Left lobe of liver (tissue), 2 donors: Measurements from ENCODE around the gene ANKS4B. TPM values are rescaled to one million over a fixed set of nuclear protein-coding genes. Genes with fewer than 3 reads are reported as not detected.
"Not testable (repeated sequence)": the region's sequence is repeated elsewhere in the genome, so short reads cannot be mapped to it uniquely, and the experiment has no call there.

ENCODE experiments used
- ATAC-seq: fragments of 200-7000 bp; cut with Tn5 transposase; one replicate; pipeline ENCODE4 v1.9.1; 2020; ENCODE audit warnings: mild to moderate bottlenecking, moderate library complexity
- DNase-seq: peaks from one replicate; pipeline ENCODE4 v3.0.0-alpha.2; 2020; ENCODE audit warnings: low spot score
- total RNA-seq: library from RNA; stranded (reverse); gene quantifications from one replicate; pipeline ENCODE4 v1.2.1, GENCODE V29; 2021
- donor health status: DM: no; HTN: no; CAD: no; lungs with moderate emphysema.
- donor health status: DM: no; HTN: yes; CAD: no.

The ANKS4B gene, protein sequence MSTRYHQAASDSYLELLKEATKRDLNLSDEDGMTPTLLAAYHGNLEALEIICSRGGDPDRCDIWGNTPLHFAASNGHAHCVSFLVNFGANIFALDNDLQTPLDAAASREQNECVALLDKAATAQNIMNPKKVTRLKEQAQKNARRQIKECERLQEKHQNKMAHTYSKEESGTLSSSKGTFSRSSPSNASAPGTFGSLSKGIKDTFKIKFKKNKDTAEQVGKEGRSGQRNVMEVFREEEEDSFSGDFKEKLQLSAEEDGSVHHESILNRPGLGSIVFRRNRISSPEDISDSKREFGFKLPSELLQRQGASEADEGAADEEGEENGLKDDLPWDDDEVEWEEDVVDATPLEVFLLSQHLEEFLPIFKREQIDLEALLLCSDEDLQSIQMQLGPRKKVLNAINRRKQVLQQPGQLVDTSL
- 13.8 TPM for total RNA-seq

DNA sequence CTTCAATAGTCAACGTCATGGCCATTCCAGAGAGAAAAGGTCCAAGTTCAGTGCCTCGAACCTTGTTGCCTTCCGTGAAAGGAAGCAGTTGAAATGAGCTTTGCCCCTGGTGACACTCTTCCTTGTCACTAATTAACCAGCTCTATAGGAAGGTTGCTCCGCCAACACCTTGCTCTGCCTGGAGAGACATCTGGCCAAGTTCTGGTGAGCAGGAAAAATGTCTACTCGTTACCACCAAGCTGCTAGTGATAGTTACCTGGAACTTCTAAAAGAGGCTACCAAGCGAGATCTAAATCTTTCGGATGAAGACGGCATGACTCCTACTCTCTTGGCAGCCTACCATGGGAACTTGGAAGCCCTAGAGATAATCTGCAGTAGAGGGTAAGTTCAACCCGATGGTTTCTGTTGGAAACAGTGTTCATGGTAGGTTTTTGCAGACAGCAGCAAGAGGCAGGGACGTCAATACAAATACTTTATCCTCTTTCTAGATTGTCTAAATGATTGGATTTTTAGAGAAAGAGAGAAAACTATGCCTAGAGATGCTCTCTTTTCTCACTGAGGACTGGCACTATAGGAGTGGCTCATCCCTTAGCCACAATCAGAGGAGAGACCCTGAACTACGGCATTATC is at the start of gene ANKS4B:
ANKS4B (plus strand) TSS at position 179 of the 630 bp plus-strand sequence; CDS start at position 218, 39 bp downstream.
- DNase-seq (peak; percentile 81), ATAC-seq (peak; percentile 89)

DNA sequence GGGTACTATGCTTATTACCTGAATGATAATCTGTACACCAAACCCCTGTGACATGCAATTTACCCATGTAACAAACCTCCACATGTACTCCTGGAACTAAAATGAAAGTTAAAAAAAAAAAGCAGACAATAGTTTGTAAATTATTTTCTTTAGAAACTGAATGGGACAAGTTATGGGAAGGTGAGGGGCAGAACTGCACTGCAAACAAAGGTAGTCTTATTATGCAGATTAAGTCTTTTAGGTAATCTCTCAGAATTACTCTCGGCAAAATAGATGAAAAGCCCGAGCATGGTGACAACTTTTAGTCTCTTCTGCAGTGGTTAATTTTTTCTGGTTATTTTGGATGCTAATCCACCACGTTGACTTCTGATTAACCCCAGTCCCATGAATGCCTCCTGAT is 49.5 kb upstream of the ANKS4B start:
- DNase-seq (no peak), ATAC-seq (no peak)

DNA sequence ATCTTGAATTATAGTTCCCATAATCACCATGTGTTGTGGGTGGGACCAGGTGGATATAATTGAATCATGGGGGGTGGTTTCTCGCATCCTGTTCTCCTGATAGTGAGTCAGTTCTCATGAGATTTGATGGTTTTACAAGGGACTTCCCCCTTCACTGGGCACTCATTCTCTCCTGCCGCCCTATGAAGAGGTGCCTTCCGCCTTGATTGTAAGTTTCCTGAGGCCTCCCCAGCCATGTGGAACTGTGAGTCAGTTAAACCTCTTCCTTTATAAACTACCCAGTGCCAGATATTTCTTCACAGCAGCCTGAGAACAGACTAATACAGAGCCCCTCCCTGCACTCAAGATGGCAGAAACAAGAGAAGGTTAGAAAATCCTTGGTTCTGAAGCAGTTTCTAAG is 48.7 kb upstream of the ANKS4B start:
- ATAC-seq (no peak), DNase-seq (no peak)

DNA sequence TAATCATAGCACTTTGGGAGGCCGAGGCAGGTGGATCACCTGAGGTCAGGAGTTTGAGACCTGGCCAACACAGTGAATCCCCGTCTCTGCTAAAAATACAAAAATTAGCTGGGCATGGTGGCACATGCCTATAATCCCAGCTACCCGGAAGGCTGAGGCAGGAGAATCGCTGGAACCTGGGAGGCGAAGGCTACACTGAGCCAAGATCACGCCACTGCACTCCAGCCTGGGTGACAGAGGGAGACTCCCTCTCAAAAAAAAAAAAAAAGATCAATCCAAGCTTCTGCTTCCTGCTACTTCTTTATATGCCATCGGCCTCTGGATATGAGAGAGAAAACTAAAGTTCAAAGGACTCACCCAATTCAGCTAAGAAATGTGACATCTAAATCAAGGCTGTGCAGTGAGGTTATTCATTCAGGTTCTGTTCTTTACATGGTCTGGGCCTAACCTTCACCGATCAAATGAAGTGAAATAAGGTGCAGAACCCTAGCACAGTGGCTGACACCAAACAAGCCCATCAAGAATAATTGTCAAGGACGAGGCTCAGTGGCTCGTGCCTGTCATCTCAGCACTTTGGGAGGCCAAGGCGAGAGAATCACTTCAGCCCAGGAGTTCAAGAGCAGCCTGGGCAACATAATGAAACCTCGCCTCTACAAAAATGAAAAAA is 47.7 kb upstream of the ANKS4B start:
- ATAC-seq, result no peak
- no peak for DNase-seq

DNA sequence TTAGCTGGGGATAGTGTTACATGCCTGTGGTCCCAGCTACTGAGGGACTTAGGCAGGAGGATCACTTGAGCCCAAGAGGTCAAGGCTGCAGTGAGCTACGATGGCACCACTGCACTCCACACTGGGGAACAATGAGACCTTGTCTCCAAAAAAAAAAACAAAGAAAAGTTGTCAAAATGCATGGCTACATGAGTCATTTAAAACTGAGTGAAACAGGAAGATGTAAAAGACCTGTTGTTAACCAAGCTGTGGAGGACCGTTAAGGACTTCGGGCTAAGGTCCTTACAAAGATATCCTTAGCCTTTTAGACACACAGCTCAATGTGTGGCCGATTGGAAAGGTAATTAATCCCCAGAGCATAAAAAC is 47.2 kb upstream of the ANKS4B start:
- ATAC-seq (no peak), DNase-seq (no peak)

DNA sequence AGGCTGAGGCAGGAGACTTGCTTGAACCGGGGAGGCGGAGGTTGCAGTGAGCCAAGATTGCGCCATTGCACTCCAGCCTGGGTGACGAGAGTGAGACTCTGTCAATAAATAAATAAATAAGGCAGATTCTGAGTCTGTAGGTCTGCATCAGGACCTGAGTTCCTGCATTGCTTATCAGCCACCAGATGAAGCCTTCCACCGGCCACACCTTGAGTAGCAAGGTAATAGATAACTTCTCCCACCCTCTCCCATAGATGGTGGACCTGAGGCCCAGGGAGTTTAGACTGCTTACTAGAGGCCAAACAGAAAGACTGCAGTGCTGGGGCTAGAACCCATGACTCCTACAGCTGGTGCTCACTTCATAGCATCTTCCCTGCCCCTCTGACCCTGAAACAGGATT is 44.2 kb upstream of the ANKS4B start:
- no peak for DNase-seq
- no peak for ATAC-seq

DNA sequence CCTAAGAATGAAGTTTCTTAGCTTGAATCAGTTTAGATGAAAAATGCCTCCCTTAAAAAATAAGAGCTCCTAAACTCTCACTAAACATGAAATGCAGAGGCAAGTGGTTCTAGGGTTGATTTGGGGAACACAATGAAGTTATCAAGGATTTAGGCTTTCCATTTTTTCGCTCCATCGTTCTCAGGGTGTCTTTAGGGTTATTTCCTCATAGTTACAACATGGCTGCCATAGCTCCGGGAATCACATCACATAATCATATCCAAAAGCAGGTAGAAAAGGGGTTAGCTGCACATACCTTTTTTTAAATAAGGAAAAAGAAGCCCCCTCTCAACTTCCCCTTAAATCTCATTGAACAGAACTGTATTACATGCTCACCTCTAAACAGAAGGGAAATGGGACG is 43.5 kb upstream of the ANKS4B start:
- ATAC-seq (no peak), DNase-seq (no peak)

DNA sequence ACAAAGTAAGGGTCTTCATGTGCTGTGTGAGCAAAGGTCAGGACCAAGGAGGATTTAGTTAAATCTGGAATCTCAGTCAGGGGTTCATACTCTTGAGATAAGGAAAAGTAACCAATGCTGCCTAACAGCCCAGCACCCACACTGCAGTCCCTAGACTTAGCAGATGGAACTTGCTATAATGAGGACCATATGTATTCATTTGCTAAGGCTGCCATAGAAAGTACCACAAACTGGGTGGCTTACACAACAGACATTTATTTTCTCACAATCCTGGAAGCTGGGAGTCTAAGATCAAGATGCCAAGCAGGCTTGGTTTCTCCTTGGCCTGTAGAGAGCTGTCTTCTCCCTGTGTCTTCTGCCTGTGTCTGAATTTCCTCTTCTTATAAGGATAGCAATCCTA is 42.9 kb upstream of the ANKS4B start:
- ATAC-seq, result no peak
- DNase-seq, result no peak

DNA sequence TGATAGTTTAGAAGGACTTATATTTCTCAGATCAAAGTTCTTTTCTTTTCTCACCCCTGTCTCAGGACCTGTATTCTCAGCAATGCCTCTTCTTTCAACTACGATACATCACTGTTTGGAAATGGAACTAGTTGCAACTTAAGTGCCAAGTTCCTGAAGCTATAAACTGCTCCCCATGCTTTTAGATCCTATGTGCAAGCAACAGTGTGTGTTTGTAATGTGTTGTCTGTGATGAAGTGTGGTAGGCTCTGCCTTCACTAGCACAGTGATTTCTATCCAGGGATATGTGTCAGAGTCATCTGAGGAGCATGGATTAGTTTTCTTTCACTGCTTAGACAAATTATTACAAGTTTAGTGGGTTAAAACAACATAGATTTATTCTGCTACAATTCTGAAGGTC is 40.5 kb upstream of the ANKS4B start:
- ATAC-seq, result no peak
- no peak for DNase-seq

DNA sequence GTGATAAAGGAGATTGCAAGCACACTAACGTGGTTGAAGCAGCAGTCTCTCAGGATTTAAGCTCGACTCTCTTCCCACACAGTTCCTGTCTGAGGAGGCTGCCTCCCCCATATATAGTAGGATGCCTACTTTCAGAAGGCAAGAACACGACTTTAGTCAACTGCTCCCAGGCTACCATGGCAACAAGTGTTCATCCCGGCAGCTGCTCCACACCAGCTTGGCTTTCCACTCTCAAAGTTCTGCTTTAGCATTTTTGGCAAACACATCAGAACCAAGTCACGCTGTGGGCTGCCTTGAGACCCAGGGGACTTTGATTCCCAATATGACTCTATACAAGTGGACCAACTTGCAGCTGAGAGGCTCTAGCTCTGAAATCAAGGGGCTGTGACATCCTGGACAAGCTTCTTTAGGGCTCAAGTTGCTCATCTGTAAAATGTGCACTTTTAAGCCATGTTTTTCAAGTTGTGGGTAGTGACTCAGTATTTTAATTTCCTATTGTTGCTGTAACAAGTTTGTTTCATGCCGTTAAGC is 38.7 kb upstream of the ANKS4B start:
- DNase-seq, result no peak
- ATAC-seq, result no peak

DNA sequence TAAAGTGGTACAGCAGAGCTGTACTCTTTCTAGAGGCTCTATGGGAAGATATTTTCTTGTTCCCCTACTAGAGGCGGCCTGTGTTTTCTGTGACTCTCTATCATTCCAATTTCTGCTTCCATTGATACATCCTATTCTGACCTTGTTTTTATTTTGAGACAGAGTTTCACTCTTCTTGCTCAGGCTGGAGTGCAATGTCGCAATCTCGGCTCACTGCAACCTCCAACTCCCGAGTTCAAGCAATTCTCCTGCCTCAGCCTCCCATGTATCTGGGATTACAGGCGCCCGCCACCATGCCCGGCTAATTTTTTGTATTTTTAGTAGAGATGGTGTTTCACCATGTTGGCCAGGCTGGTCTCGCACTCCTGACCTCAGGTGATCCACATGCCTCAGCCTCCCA is 38.2 kb upstream of the ANKS4B start:
- ATAC-seq, DNase-seq: not testable (repeated sequence)

DNA sequence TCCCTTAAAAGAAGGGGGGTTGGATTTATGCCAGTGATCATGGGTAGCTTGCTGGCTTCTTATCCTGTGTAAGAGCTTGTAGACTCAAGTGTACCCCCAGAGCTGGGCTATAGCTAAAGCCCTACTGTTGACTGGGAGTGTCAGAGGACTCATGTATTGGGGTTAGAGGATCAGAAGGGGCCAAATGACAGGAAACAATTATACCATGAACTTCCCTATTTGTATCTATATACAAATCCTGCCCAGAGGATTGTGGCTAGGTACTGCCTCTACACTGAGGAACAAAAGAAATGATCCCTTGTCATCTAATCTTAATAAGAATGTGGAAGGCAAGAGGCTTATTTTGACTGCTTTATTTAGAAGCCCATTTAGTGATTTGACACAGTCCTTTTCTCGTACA is 36.4 kb upstream of the ANKS4B start:
- ATAC-seq, result no peak
- no peak for DNase-seq

DNA sequence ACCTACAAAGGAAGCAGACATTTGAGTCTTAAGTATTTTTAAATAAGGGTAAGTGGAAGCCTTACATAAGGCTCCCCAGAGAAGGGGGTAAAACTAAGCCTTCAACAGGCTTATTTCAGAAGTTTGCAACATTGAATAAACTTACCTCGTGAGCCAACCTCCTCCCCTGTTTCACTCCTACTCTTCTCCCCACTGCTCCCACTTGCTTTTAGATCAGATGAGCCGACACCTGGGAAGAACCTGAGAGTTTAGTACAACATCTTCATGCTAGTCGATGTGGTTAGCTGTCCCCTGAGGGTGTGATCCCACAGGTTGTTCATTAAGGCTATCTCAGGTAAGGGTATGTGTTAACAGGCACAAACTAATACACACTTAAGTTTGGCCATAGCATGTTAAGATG is 35.9 kb upstream of the ANKS4B start:
- DNase-seq (no peak), ATAC-seq (no peak)

DNA sequence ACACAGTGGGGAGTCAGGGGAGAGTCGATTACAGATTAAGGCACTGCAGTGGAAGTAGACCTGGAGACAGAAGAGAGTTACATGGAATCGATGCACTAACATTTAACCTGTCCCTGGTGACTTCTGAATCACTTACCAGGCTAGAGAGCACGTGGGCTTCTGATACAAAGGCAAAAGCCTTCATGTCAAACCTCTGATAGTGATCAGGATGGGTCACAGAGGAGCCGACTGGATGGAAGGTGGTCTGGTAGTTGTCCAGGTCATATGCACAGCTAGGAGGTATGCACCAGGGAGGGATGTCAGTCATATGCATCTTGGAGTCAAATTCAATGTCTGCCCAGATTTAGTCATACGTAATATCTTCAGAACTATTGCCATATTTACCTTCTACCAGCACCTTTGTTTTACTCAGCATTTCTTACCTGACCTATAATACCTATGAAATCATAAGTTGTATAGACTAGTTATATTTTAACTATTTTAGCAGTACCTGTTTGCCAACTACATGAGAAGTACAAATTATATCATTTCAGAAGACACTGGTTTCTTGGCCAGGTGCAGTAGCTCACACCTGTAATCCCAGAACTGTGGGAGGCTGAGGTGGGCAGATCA is 33.8 kb upstream of the ANKS4B start:
- DNase-seq, result no peak
- no peak for ATAC-seq

DNA sequence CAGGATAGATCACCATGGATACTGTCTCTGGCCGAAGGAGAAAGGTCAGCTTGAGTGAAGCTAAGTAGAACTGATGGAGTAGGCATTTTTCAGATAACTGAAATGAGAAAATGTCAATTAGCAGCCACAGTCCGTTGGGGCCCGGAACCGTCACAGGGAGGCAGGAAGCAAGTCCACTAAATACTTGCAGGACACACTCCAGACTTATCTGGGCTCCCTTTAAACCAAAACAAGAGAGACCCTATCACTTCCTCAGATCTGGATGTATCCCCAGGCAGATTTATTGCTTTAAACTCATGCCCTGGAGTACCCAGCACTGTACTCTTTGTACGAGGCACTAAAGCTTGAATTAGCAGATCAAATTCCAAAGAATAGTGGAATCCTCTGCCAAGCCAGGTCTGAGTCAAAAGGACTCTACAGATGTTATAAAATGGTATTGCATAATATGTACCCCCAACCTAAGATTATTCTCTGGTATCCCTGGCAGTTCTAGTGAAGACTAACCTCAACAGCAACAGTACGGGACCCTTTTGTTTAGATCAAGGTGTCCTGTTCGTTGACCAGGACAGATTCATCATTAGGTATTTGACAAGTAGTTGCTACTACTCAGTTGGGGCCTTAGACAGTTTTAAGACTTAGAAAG is 30.2 kb upstream of the ANKS4B start:
- DNase-seq, result no peak
- peak; percentile 90 for ATAC-seq

DNA sequence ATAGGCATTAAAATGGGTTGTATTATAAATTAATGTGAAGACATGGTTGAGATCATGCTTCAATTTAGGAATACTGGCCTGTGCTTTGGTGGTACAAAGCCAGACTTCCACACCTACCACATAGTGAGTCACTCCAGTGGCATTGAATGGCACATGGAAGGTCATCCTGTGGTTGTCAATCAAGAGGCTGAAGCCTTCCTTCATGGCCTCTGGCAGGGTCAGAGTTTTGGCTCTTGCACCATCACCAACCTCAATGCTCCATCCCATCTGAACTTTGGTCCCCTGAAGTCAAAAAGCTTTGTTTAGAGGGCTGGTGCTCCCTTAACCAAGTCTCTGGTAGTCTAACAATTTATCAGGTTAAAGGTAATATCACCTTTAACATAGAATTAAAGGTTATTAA is 28.2 kb upstream of the ANKS4B start:
- peak; percentile 30 for ATAC-seq
- no peak for DNase-seq

DNA sequence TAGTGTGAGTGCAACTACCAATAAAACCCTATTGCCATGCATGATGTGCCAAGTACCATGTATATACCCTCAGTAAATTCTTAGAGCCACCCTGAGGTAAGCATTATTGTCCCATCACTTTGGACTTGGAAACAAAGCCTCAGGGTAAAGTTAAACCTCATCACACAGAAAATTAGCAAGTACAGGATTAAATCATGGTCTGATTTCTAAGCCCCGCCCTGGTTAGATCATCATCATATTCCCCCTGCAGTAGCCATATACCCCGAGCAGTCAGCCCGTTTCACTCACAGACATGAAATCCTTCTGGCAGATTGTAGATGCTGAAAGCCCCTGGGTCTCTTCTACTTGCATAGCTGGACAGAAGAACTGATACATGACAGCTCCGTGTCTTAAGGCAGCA is 26.9 kb upstream of the ANKS4B start:
- ATAC-seq, result no peak
- no peak for DNase-seq

DNA sequence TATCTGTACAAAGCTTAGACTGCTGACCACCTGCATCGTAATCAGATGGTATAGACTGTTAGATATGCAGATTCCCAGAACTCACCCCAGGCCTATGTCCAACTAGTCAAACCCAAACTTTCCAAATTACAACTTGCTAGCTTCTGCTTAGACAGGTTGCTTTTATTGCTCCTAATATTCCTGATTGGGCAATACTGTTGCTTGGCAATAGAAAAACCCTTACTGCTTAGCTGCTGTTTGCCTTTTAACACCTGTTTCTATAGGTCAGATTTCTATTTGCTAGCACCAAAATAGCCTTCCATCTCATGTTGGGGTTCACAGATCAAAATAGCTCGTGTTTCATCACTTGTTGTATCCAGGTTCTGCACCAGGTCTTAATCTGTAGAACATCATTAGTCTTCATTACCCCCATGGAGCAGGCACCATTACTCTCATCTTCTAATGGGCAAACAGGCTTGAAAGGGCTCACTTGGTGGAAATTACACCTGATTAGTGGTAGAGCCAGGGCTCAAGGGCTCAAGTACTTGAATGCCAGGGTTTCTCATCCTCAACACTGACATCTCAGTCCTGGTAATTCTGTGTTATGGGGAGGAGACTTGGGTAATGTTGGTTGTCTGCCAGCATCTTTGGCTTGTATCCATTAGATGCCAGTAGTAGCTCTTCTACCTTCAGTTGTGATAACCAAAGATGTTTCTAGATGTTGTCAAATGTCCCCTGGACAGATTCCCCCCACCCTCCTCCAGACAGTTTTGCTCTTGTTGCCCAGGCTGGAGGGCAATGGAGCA is 24.9 kb upstream of the ANKS4B start:
- ATAC-seq (no peak), DNase-seq (no peak)

DNA sequence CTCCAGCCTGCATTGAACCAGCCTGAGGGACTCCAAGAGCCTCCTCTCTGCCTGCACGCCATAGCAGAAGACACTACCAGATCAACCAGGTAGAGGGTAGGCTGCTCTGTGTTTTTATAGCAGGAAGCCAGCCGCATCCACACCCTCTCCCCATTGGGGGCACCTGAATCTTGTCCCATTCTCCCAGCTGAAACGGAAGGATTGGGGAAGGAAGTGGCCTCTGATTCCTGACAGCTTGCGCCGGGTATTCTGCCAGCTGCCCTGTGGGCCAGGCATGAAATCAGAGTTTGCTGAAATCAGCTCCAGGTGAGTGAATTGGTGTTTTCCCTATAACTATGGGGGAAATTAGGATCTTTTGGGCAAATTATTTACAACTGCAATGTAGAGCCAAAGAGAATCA is 22.0 kb upstream of the ANKS4B start, which contains the start of gene ZP2:
ZP2 (minus strand) TSS at position 89 of the 400 bp plus-strand sequence; CDS start at position 62, 27 bp downstream.
- ATAC-seq (no peak), DNase-seq (no peak)

DNA sequence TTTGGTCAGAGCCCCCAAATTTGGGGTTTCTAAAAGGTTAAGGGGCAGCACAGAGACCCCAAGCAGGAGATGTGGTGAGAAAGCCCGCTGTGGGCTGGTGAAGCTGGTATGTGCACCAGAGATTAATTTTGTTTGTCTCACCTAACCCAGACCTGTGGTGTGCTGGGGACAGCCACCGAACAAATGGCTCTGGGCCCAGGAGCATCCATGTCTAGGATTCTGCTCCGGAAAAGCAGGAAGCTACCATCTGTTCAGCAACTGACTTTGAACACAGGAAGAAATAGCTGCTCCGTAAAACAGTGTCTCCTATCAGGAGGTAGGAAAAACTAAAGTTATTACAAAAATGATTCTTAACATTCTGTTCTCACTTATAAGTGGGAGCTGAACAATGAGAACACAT is 19.4 kb upstream of the ANKS4B start:
- no peak for ATAC-seq
- no peak for DNase-seq
